ENCODE measurements around the gene CCNK. TPM values are rescaled to one million over a fixed set of nuclear protein-coding genes. Genes with fewer than 3 reads are reported as not detected.

Gene CCNK
- total and polyA plus RNA-seq, 2 of the 13 experiments (the other 11 are each of a cell fraction or from before 2014, with no cell fraction given) = 4.9 to 9.7 TPM

DNA sequence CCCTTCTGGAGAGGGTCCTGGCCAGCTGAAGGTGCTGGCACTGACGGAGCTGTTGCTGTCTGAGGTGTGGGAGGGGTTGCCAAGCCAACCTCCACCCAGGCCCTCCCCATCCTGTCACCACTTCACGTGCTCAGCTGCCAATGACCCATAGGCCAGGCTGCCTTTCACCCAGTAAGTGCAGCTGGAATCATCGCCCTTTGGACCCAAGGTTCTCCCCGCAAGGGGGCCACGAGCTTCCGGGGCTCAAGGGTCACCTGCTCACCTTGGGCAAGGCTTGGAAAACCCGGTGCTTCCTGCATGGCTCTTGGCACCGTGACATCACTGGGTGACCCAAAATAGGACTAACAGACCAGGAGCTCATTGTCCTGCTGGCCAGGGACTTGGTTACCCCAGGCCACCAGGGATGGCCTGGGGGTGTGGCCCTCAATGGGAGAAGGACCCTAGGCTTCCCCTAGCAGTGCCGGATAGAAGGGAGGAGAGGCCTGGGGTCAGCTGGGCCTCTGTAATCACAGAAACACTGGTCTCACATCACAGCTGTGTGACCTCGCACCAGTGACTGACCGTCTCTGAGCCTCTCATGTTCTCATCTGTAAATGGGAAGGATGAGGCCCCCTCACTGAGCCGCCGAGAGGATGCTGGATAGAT lies 71.5 kb downstream of the CCNK start (continued):
- TF ChIP-seq, protein P1, sequence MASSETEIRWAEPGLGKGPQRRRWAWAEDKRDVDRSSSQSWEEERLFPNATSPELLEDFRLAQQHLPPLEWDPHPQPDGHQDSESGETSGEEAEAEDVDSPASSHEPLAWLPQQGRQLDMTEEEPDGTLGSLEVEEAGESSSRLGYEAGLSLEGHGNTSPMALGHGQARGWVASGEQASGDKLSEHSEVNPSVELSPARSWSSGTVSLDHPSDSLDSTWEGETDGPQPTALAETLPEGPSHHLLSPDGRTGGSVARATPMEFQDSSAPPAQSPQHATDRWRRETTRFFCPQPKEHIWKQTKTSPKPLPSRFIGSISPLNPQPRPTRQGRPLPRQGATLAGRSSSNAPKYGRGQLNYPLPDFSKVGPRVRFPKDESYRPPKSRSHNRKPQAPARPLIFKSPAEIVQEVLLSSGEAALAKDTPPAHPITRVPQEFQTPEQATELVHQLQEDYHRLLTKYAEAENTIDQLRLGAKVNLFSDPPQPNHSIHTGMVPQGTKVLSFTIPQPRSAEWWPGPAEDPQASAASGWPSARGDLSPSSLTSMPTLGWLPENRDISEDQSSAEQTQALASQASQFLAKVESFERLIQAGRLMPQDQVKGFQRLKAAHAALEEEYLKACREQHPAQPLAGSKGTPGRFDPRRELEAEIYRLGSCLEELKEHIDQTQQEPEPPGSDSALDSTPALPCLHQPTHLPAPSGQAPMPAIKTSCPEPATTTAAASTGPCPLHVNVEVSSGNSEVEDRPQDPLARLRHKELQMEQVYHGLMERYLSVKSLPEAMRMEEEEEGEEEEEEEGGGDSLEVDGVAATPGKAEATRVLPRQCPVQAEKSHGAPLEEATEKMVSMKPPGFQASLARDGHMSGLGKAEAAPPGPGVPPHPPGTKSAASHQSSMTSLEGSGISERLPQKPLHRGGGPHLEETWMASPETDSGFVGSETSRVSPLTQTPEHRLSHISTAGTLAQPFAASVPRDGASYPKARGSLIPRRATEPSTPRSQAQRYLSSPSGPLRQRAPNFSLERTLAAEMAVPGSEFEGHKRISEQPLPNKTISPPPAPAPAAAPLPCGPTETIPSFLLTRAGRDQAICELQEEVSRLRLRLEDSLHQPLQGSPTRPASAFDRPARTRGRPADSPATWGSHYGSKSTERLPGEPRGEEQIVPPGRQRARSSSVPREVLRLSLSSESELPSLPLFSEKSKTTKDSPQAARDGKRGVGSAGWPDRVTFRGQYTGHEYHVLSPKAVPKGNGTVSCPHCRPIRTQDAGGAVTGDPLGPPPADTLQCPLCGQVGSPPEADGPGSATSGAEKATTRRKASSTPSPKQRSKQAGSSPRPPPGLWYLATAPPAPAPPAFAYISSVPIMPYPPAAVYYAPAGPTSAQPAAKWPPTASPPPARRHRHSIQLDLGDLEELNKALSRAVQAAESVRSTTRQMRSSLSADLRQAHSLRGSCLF (CRISPR knock-in tag; IDR thresholded peaks at IDR 0.05; ENCODE audit: borderline replicate concordance) = no peak
- TF ChIP-seq, protein P2, sequence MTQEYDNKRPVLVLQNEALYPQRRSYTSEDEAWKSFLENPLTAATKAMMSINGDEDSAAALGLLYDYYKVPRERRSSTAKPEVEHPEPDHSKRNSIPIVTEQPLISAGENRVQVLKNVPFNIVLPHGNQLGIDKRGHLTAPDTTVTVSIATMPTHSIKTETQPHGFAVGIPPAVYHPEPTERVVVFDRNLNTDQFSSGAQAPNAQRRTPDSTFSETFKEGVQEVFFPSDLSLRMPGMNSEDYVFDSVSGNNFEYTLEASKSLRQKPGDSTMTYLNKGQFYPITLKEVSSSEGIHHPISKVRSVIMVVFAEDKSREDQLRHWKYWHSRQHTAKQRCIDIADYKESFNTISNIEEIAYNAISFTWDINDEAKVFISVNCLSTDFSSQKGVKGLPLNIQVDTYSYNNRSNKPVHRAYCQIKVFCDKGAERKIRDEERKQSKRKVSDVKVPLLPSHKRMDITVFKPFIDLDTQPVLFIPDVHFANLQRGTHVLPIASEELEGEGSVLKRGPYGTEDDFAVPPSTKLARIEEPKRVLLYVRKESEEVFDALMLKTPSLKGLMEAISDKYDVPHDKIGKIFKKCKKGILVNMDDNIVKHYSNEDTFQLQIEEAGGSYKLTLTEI (CRISPR knock-in tag; conservative IDR thresholded peaks at IDR 0.05) = no peak
- TF ChIP-seq ZMYM2 (CRISPR knock-in tag; IDR thresholded peaks at IDR 0.05) (peak; percentile 97), RAD51 (IDR thresholded peaks at IDR 0.05; ENCODE audit: borderline replicate concordance) (no peak; the same call in 1 of the 2 replicates), ZNF253 (CRISPR knock-in tag; IDR thresholded peaks at IDR 0.05; ENCODE audit: borderline replicate concordance) (no peak), ZFP37 (CRISPR knock-in tag; IDR thresholded peaks at IDR 0.05; ENCODE audit: borderline replicate concordance) (0 out of 2 replicates have a peak, but pooled peaks have one; percentile 64), ZNF136 (CRISPR knock-in tag; IDR thresholded peaks at IDR 0.05; ENCODE audit: low read depth) (no peak), ARNTL (CRISPR knock-in tag; IDR thresholded peaks at IDR 0.05) (peak; percentile 99), PAWR (CRISPR knock-in tag; IDR thresholded peaks at IDR 0.05; ENCODE audit: borderline replicate concordance) (0 out of 2 replicates have a peak, but pooled peaks have one; percentile 65), CREM (IDR thresholded peaks at IDR 0.05) (peak; percentile 87), CREM (CRISPR knock-in tag; IDR thresholded peaks at IDR 0.05) (no peak)
- TF ChIP-seq, protein P3, sequence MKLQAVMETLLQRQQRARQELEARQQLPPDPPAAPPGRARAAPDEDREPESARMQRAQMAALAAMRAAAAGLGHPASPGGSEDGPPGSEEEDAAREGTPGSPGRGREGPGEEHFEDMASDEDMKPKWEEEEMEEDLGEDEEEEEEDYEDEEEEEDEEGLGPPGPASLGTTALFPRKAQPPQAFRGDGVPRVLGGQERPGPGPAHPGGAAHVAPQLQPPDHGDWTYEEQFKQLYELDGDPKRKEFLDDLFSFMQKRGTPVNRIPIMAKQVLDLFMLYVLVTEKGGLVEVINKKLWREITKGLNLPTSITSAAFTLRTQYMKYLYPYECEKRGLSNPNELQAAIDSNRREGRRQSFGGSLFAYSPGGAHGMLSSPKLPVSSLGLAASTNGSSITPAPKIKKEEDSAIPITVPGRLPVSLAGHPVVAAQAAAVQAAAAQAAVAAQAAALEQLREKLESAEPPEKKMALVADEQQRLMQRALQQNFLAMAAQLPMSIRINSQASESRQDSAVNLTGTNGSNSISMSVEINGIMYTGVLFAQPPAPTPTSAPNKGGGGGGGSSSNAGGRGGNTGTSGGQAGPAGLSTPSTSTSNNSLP (IDR thresholded peaks at IDR 0.05; ENCODE audit: low read depth, low read length) = peak; percentile 30; the same call in 1 of the 2 replicates
- TF ChIP-seq, protein P4, sequence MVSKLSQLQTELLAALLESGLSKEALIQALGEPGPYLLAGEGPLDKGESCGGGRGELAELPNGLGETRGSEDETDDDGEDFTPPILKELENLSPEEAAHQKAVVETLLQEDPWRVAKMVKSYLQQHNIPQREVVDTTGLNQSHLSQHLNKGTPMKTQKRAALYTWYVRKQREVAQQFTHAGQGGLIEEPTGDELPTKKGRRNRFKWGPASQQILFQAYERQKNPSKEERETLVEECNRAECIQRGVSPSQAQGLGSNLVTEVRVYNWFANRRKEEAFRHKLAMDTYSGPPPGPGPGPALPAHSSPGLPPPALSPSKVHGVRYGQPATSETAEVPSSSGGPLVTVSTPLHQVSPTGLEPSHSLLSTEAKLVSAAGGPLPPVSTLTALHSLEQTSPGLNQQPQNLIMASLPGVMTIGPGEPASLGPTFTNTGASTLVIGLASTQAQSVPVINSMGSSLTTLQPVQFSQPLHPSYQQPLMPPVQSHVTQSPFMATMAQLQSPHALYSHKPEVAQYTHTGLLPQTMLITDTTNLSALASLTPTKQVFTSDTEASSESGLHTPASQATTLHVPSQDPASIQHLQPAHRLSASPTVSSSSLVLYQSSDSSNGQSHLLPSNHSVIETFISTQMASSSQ (IDR thresholded peaks at IDR 0.05; ENCODE audit: low read depth) = peak; percentile 61
- TF ChIP-seq, protein P4 (CRISPR knock-in tag; IDR thresholded peaks at IDR 0.05; ENCODE audit: borderline replicate concordance) = peak; percentile 92

Data from HepG2 (cell line).